ENCODE results near the gene RPL22L1.

GRCh38 chr3:170889132-170889531 is 19.1 kb upstream of the RPL22L1 start:
- no peak for TF ChIP-seq CTCF (conservative IDR thresholded peaks at IDR 0.05; ENCODE audit: low read depth, low read length)
- no peak for TF ChIP-seq EZH2 (IDR thresholded peaks at IDR 0.05; ENCODE audit: borderline replicate concordance, low read depth, low read length, poor library complexity, severe bottlenecking)
